Smooth muscle cell (in vitro differentiated cells): ENCODE results near the gene KBTBD2. TPM values are rescaled to one million over a fixed set of nuclear protein-coding genes. Genes with fewer than 3 reads are reported as not detected.
"Not testable (repeated sequence)": the region's sequence is repeated elsewhere in the genome, so short reads cannot be mapped to it uniquely, and the experiment has no call there.

ENCODE experiments used
- DNase-seq: peaks from one replicate; lab custom pipeline; 2025; ENCODE audit not compliant: unreplicated experiment; lab: John Stamatoyannopoulos, UW
- H2AFZ ChIP-seq: fragments of 200-600 bp; sonication (generic); 2 replicates; pipeline ENCODE4 v1.6.0; 2016; ENCODE audit warnings: antibody characterized with exemption, low read depth, mild to moderate bottlenecking
- H3F3A ChIP-seq: fragments of 200-600 bp; sonication (generic); 2 replicates; pipeline ENCODE4 v1.6.0; 2017; ENCODE audit warnings: antibody characterized with exemption, low read depth
- H3K27ac ChIP-seq: fragments of 200-600 bp; sonication (generic); 2 replicates; pipeline ENCODE4 v1.5.1; 2016; ENCODE audit warnings: low read depth, mild to moderate bottlenecking
- H3K27me3 ChIP-seq: fragments of 200-600 bp; sonication (generic); 2 replicates; pipeline ENCODE4 v1.6.1; 2016; ENCODE audit warnings: low read depth, mild to moderate bottlenecking
- H3K36me3 ChIP-seq: fragments of 200-600 bp; sonication (generic); 2 replicates; pipeline ENCODE4 v1.5.1; 2016; ENCODE audit warnings: low read depth
- H3K4me1 ChIP-seq: fragments of 200-600 bp; sonication (generic); 2 replicates; pipeline ENCODE4 v1.5.1; 2016; ENCODE audit warnings: low read depth
- H3K4me2 ChIP-seq: fragments of 200-600 bp; sonication (generic); 2 replicates; pipeline ENCODE4 v1.6.0; 2016; ENCODE audit warnings: mild to moderate bottlenecking
- H3K4me3 ChIP-seq: fragments of 200-600 bp; sonication (generic); 2 replicates; pipeline ENCODE4 v1.5.1; 2016; ENCODE audit warnings: mild to moderate bottlenecking
- H3K79me2 ChIP-seq: fragments of 200-600 bp; sonication (generic); 2 replicates; pipeline ENCODE4 v1.6.0; 2016; ENCODE audit warnings: low read depth, mild to moderate bottlenecking
- H3K9ac ChIP-seq: fragments of 200-600 bp; sonication (generic); 2 replicates; pipeline ENCODE4 v1.6.0; 2016; ENCODE audit warnings: low read depth
- H3K9me3 ChIP-seq: fragments of 200-600 bp; sonication (generic); replicated peaks from 2 replicates; pipeline ENCODE4 v1.5.1; 2016; ENCODE audit warnings: low read depth
- H4K20me1 ChIP-seq: fragments of 200-600 bp; sonication (generic); 2 replicates; pipeline ENCODE4 v1.6.0; 2016; ENCODE audit warnings: low read depth
- WGBS: methylation state at CpG from one replicate; pipeline ENCODE4 v1.1.7; 2016; ENCODE audit warnings: low lambda C conversion rate; 5-methylcytosine and 5-hydroxymethylcytosine counted together
- polyA plus RNA-seq: library from polyadenylated mRNA; unstranded; fragments of >200 nt; fragmentation: Nextera tagmentation; extraction: Ambion mirVana; gene quantifications from 2 replicates; pipeline ENCODE4 v1.2.1, GENCODE V29; 2016
- total RNA-seq: library from RNA; depleted of rRNA; stranded (reverse); fragments of >200 nt; gene quantifications from 2 replicates; pipeline ENCODE4 v1.2.3, GENCODE V29; 2014
- TF ChIP-seq, protein P1 (sequence below): fragments of 200-600 bp; sonication (generic); IDR thresholded peaks from 2 replicates; pipeline ENCODE4 v1.5.1; 2017; ENCODE audit warnings: borderline replicate concordance, mild to moderate bottlenecking, antibody characterized with exemption; ENCODE audit not compliant: insufficient read depth, poor library complexity, severe bottlenecking

KBTBD2 gene
- total and polyA plus RNA-seq, 2 experiments from 2014 or later, result 25.6 to 32.7 TPM

GRCh38 chr7:32870298-32870697 is 21.3 kb downstream of the KBTBD2 start:
- Histone ChIP-seq H3K4me3 (no peak overlapping the region), H3F3A (no peaks in the 10 kb centered on the region), H3K9me3 (no peaks in the 10 kb centered on the region), H3K36me3 (peaks cover 12% of the 10 kb centered on the region), H4K20me1 (peaks cover 60% of the 10 kb centered on the region), H3K4me2 (no peak overlapping the region), H3K27me3 (no peaks in the 10 kb centered on the region), H3K9ac (no peak overlapping the region), H3K79me2 (peaks cover 22% of the 10 kb centered on the region), H3K4me1 (no peaks in the 10 kb centered on the region), H3K27ac (no peak overlapping the region), H2AFZ (no peak overlapping the region)
- no peak for DNase-seq
- WGBS, result 97% methylated on average over 3 of the region's 3 CpGs
- TF ChIP-seq, protein P1, sequence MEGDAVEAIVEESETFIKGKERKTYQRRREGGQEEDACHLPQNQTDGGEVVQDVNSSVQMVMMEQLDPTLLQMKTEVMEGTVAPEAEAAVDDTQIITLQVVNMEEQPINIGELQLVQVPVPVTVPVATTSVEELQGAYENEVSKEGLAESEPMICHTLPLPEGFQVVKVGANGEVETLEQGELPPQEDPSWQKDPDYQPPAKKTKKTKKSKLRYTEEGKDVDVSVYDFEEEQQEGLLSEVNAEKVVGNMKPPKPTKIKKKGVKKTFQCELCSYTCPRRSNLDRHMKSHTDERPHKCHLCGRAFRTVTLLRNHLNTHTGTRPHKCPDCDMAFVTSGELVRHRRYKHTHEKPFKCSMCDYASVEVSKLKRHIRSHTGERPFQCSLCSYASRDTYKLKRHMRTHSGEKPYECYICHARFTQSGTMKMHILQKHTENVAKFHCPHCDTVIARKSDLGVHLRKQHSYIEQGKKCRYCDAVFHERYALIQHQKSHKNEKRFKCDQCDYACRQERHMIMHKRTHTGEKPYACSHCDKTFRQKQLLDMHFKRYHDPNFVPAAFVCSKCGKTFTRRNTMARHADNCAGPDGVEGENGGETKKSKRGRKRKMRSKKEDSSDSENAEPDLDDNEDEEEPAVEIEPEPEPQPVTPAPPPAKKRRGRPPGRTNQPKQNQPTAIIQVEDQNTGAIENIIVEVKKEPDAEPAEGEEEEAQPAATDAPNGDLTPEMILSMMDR, result no peak

DNA sequence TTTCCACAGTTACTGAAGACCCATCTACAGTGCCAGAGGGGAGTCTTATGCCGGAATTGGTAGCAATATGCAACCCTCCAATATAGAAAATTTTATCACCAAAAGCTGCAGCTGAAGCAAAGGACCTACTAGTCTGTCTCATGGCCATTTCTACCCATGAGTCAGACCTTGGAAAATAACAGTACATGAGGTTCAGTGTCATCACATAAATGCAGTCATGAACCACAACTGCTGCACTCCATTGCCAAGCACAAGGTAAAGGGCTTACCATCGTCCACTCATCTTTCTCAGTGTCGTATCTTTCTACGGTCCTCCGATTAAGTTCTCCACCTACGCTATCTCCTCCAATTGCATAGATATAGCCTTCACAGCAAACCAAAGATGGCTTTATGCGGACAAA is 21.8 kb downstream of the KBTBD2 start:
- Histone ChIP-seq H3K27ac (no peak overlapping the region), H3K79me2 (peaks cover 16% of the 10 kb centered on the region), H4K20me1 (peaks cover 54% of the 10 kb centered on the region), H3K4me2 (no peak overlapping the region), H3F3A (no peaks in the 10 kb centered on the region), H3K4me1 (no peaks in the 10 kb centered on the region), H3K9ac (no peak overlapping the region), H2AFZ (no peak overlapping the region), H3K36me3 (peaks cover 12% of the 10 kb centered on the region), H3K4me3 (no peak overlapping the region), H3K27me3 (no peaks in the 10 kb centered on the region), H3K9me3 (no peaks in the 10 kb centered on the region)
- 95% methylated on average over 7 of the region's 7 CpGs for WGBS
- TF ChIP-seq, protein P1, result no peak
- DNase-seq, result no peak

DNA sequence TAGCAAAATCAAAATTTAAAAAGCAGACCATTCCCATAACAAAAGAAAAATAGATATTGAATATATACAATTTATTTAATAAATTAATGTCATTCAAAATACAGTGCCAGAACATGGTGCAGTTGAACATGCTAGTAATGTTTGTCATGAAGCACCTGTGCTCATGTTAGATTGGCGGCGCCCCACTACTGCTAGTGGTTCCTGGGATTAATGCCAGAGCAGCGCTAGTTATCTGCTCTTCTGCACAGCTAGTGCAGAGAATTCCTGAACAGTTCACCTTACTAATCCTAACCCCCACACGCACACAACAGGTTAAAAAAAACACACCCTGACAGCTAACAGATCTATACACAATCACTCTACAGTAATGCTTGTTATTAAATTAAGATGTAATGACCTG is 23.4 kb downstream of the KBTBD2 start:
- Histone ChIP-seq H3K27ac (no peak overlapping the region), H4K20me1 (peaks cover 41% of the 10 kb centered on the region), H2AFZ (no peak overlapping the region), H3K36me3 (peaks cover 12% of the 10 kb centered on the region), H3K9me3 (no peaks in the 10 kb centered on the region), H3F3A (no peaks in the 10 kb centered on the region), H3K4me1 (no peaks in the 10 kb centered on the region), H3K4me3 (no peak overlapping the region), H3K27me3 (no peaks in the 10 kb centered on the region), H3K9ac (no peak overlapping the region), H3K79me2 (peaks cover 2% of the 10 kb centered on the region), H3K4me2 (no peak overlapping the region)
- no peak for DNase-seq
- TF ChIP-seq, protein P1, result no peak
- WGBS, result over 99% methylated on average over 4 of the region's 4 CpGs

DNA sequence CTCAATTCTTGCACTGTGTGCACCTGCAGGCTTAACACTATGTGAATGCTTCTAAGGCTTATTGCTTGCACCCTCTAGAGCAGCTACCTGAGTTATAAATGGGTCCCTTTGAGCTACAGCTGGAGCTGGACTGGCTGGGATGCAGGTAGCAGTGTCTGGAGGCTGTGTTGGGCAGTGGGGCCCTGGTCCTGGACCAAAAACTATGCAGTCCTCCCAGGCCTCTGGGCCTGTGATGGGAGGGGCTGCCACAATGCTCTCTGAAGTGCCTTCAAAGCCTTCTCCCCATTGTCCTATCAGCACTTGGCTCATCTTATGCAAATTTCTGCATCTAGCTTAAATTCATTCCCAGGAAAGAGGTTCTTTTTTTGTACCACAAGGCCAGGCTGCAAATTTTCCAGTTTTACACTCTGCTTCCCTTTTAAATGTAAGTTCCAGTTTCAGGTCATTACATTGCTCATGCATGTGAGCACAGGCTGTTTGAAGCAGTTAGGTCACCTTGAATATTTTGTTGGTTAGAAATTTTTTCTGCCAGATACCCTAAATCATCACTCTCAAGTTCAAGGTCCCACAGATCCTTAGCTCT is 26.0 kb downstream of the KBTBD2 start:
- no peak overlapping the region for H3K27ac ChIP-seq
- H2AFZ ChIP-seq, result no peak overlapping the region
- H3K9ac ChIP-seq, result no peak overlapping the region
- H3K9me3 ChIP-seq, result no peaks in the 10 kb centered on the region
- H3K4me1 ChIP-seq, result no peaks in the 10 kb centered on the region
- H3K36me3 ChIP-seq, result peaks cover 3% of the 10 kb centered on the region
- DNase-seq, result no peak
- TF ChIP-seq, protein P1, result no peak
- peaks cover 15% of the 10 kb centered on the region for H4K20me1 ChIP-seq
- no peak overlapping the region for H3K4me3 ChIP-seq
- no peaks in the 10 kb centered on the region for H3K79me2 ChIP-seq
- no peak overlapping the region for H3K4me2 ChIP-seq
- H3F3A ChIP-seq, result no peaks in the 10 kb centered on the region
- no peaks in the 10 kb centered on the region for H3K27me3 ChIP-seq

GRCh38 chr7:32863872-32864271 is 27.7 kb downstream of the KBTBD2 start:
- not testable (repeated sequence) for H3K4me3 ChIP-seq, H3K9me3 ChIP-seq, H3K79me2 ChIP-seq, H3K27me3 ChIP-seq, H3K4me1 ChIP-seq, H3K36me3 ChIP-seq, DNase-seq, H3K9ac ChIP-seq, H3K4me2 ChIP-seq, H3F3A ChIP-seq, H2AFZ ChIP-seq, H3K27ac ChIP-seq, H4K20me1 ChIP-seq
- 100% methylated on average over 1 of the region's 1 CpG for WGBS
